Ovary (tissue), 3 donors: Measurements from ENCODE around the gene DNASE1.

ENCODE experiments used
- POLR2A ChIP-seq: fragments of 450-650 bp; IDR thresholded peaks from one replicate; pipeline ENCODE4 v1.6.1; 2017; ENCODE audit warnings: antibody characterized with exemption, mild to moderate bottlenecking, moderate library complexity
- TF ChIP-seq, protein P1 (sequence below), 3 donors: fragments of 450-650 bp in 2 of 3; fragments of 200-600 bp in 1 of 3; IDR thresholded peaks; one replicate each; pipeline versions ENCODE4 v1.5.1 to v1.8.0; 2016 to 2022; ENCODE audit warnings: antibody characterized with exemption in 3 of 3, mild to moderate bottlenecking in 1 of 3
- donor health status: DM: no; HTN: no; CAD: no.

GRCh38 chr16:3706253-3707012 is 51.9 kb downstream of the DNASE1 start:
- TF ChIP-seq, protein P1, sequence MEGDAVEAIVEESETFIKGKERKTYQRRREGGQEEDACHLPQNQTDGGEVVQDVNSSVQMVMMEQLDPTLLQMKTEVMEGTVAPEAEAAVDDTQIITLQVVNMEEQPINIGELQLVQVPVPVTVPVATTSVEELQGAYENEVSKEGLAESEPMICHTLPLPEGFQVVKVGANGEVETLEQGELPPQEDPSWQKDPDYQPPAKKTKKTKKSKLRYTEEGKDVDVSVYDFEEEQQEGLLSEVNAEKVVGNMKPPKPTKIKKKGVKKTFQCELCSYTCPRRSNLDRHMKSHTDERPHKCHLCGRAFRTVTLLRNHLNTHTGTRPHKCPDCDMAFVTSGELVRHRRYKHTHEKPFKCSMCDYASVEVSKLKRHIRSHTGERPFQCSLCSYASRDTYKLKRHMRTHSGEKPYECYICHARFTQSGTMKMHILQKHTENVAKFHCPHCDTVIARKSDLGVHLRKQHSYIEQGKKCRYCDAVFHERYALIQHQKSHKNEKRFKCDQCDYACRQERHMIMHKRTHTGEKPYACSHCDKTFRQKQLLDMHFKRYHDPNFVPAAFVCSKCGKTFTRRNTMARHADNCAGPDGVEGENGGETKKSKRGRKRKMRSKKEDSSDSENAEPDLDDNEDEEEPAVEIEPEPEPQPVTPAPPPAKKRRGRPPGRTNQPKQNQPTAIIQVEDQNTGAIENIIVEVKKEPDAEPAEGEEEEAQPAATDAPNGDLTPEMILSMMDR (IDR thresholded peaks at IDR 0.05): no peak
- no peak for TF ChIP-seq POLR2A
